PC-3 (cell line): Measurements from ENCODE around the gene HACD3. TPM values are rescaled to one million over a fixed set of nuclear protein-coding genes. Genes with fewer than 3 reads are reported as not detected.

Experiments used
- ATAC-seq: fragments of 200-7000 bp; cut with Tn5 transposase; 2 replicates; pipeline ENCODE4 v1.9.1; 2020; ENCODE audit warnings: mild to moderate bottlenecking, moderate library complexity
- BruUV-seq: library from RNA; stranded (reverse); fragments of 400-500 nt; replicated peaks from 2 replicates; lab custom pipeline; 2021; lab: Mats Ljungman, UMichigan
- CTCF ChIA-PET: fragments of 300-600 bp; sonication (Branson Sonifier 250); formaldehyde crosslinking; loops from one replicate; lab custom pipeline; 2022; ENCODE audit warnings: antibody characterized with exemption; lab: Charles Lee
- POLR2A ChIA-PET: fragments of 300-600 bp; sonication (Branson Sonifier 250); formaldehyde crosslinking; loops from one replicate; lab custom pipeline; 2022; ENCODE audit warnings: antibody characterized with exemption; ENCODE audit not compliant: unreplicated experiment; lab: Charles Lee
- DNase-seq: peaks from one replicate; pipeline ENCODE4 v3.0.0-alpha.2; 2015
- H2AFZ ChIP-seq: fragments of 300-600 bp; sonication (generic); 2 replicates; pipeline ENCODE4 v1.6.0; 2016; ENCODE audit warnings: antibody characterized with exemption, low read length
- H3F3A ChIP-seq: fragments of 300-600 bp; sonication (generic); one replicate; pipeline ENCODE4 v1.6.0; 2017; ENCODE audit warnings: antibody characterized with exemption, low read length, control low read depth, mild to moderate bottlenecking; ENCODE audit not compliant: unreplicated experiment
- H3K27ac ChIP-seq: fragments of 300-600 bp; sonication (generic); 2 replicates; pipeline ENCODE4 v1.5.1; 2016; ENCODE audit warnings: mild to moderate bottlenecking, low read length
- H3K27me3 ChIP-seq: fragments of 300-600 bp; sonication (generic); 2 replicates; pipeline ENCODE4 v1.6.1; 2016; ENCODE audit warnings: low read length, mixed read lengths
- H3K36me3 ChIP-seq: fragments of 300-600 bp; sonication (generic); 2 replicates; pipeline ENCODE4 v1.6.1; 2016; ENCODE audit warnings: low read depth, mixed run types, low read length, mixed read lengths
- H3K4me1 ChIP-seq: fragments of 300-600 bp; sonication (generic); 2 replicates; pipeline ENCODE4 v1.5.1; 2016; ENCODE audit warnings: low read length; ENCODE audit not compliant: insufficient read depth
- H3K4me2 ChIP-seq: fragments of 300-600 bp; sonication (generic); 2 replicates; pipeline ENCODE4 v1.6.0; 2016; ENCODE audit warnings: low read length
- H3K4me3 ChIP-seq: fragments of 300-600 bp; sonication (generic); 2 replicates; pipeline ENCODE4 v1.5.1; 2016; ENCODE audit warnings: mild to moderate bottlenecking, low read length, mixed read lengths
- H3K79me2 ChIP-seq: fragments of 300-600 bp; sonication (generic); 2 replicates; pipeline ENCODE4 v1.6.1; 2017; ENCODE audit warnings: low read length, mixed read lengths
- H3K9ac ChIP-seq: fragments of 300-600 bp; sonication (generic); 2 replicates; pipeline ENCODE4 v1.6.0; 2016; ENCODE audit warnings: mild to moderate bottlenecking, low read length
- H3K9me2 ChIP-seq: fragments of 300-600 bp; sonication (generic); replicated peaks from 2 replicates; pipeline ENCODE4 v1.6.1; 2016; ENCODE audit warnings: mixed run types, low read length, mixed read lengths
- H3K9me3 ChIP-seq: fragments of 300-600 bp; sonication (generic); 2 replicates; pipeline ENCODE4 v1.6.1; 2016; ENCODE audit warnings: low read length, mixed read lengths
- H4K20me1 ChIP-seq: fragments of 300-600 bp; sonication (generic); 2 replicates; pipeline ENCODE4 v1.6.1; 2016; ENCODE audit warnings: low read length, mixed read lengths
- CTCF ChIP-seq: fragments of 300-600 bp; sonication (generic); conservative IDR thresholded peaks from 2 replicates; pipeline ENCODE4 v1.5.1; 2017; ENCODE audit warnings: antibody characterized with exemption, low read depth, mild to moderate bottlenecking, low read length
- EZH2 ChIP-seq: fragments of 300-600 bp; sonication (generic); IDR thresholded peaks from one replicate; pipeline ENCODE4 v1.6.1; 2017; ENCODE audit warnings: antibody characterized with exemption, mild to moderate bottlenecking, low read length; ENCODE audit not compliant: unreplicated experiment
- EZH2phosphoT487 ChIP-seq: fragments of 300-600 bp; sonication (generic); IDR thresholded peaks from 2 replicates; pipeline ENCODE4 v1.6.1; 2018; ENCODE audit warnings: mild to moderate bottlenecking, antibody characterized with exemption, low read length, borderline replicate concordance
- intact Hi-C: fragments of 100-400 bp; cut with micrococcal nuclease; formaldehyde crosslinking; loops from 2 replicates; pipeline ENCODE4 v1.9.0; 2023
- total RNA-seq: library from RNA; depleted of rRNA; stranded (reverse); fragments of >200 nt; gene quantifications from 2 replicates; pipeline ENCODE4 v1.2.3, GENCODE V29; 2014; rRNA removed

HACD3 gene
- total RNA-seq, 1 experiment from 2014 or later = 64.9 TPM

- no peak for DNase-seq
- intact Hi-C loops = no loop called here
- H3K27ac ChIP-seq = no peak overlapping the region
- TF ChIP-seq EZH2phosphoT487 = no peak
- no peaks in the 10 kb centered on the region for H3K9me3 ChIP-seq
- no peak overlapping the region for H2AFZ ChIP-seq
- no TSS peak for BruUV-seq
- H3K27me3 ChIP-seq = no peaks in the 10 kb centered on the region
- no peak overlapping the region for H3K4me2 ChIP-seq
- no peaks in the 10 kb centered on the region for H4K20me1 ChIP-seq
- H3K79me2 ChIP-seq = no peaks in the 10 kb centered on the region
- no peaks in the 10 kb centered on the region for H3K9me2 ChIP-seq
- ChIA-PET POLR2A (no interaction called here), CTCF (interaction anchor here (0.5 kb wide), 1 partner anchor 209 kb away, joined by 5 read pairs; no protein-coding TSS in a partner anchor)
- no peak overlapping the region for H3K4me3 ChIP-seq
- no peaks in the 10 kb centered on the region for H3K4me1 ChIP-seq
- no peak overlapping the region for H3K9ac ChIP-seq
- no peaks in the 10 kb centered on the region for H3F3A ChIP-seq
- no peak for ATAC-seq
- no peaks in the 10 kb centered on the region for H3K36me3 ChIP-seq
These were observed 92.8 kb downstream of the HACD3 start for GRCh38 chr15:65623103-65623502.

GRCh38 chr15:65626856-65627255 lies 96.6 kb downstream of the HACD3 start:
- Histone ChIP-seq H3K9me2 (no peaks in the 10 kb centered on the region), H3K36me3 (no peaks in the 10 kb centered on the region), H3K27ac (no peak overlapping the region), H4K20me1 (no peaks in the 10 kb centered on the region), H3K4me1 (no peaks in the 10 kb centered on the region), H3K4me2 (no peak overlapping the region), H3K4me3 (no peak overlapping the region), H2AFZ (no peak overlapping the region), H3F3A (no peaks in the 10 kb centered on the region), H3K9ac (no peak overlapping the region), H3K79me2 (no peaks in the 10 kb centered on the region), H3K9me3 (no peaks in the 10 kb centered on the region), H3K27me3 (no peaks in the 10 kb centered on the region)
- DNase-seq (no peak), ATAC-seq (no peak)
- POLR2A ChIA-PET = no interaction called here
- BruUV-seq = no TSS peak
- CTCF ChIA-PET = no interaction called here
- intact Hi-C loops = no loop called here
- TF ChIP-seq EZH2 (no peak), CTCF (no peak), EZH2phosphoT487 (no peak)

Other genes with a start within 250 kb of the HACD3 start
- 6.4 and 11.0 TPM in 2 replicates for gene PARP16, start 243.6 kb upstream of the HACD3 start, total RNA-seq
- gene RNU5A-1, start 234.4 kb upstream of the HACD3 start, total RNA-seq = not detected in 2 replicates
- not detected in 2 replicates for gene RNU5B-1, start 225.8 kb upstream of the HACD3 start, total RNA-seq
- gene IGDCC3, start 152.5 kb upstream of the HACD3 start, total RNA-seq = not detected in 2 replicates
- 0.98 and 1.6 TPM in 2 replicates for gene IGDCC4, start 107.5 kb upstream of the HACD3 start, total RNA-seq
- gene DPP8, start 12.8 kb upstream of the HACD3 start, total RNA-seq = 20.0 and 20.6 TPM in 2 replicates
- 19.5 and 23.8 TPM in 2 replicates for gene INTS14, start 80.7 kb downstream of the HACD3 start, total RNA-seq
- 3.0 and 3.3 TPM in 2 replicates for gene SLC24A1, start 91.5 kb downstream of the HACD3 start, total RNA-seq